ENCODE results near the gene CHN2.

Gene CHN2

GRCh38 chr7:29445736-29446135 lies 251.2 kb downstream of the CHN2 start:
- DNase-seq, result no peak

GRCh38 chr7:29447828-29448227 lies 253.3 kb downstream of the CHN2 start:
- DNase-seq, result no peak

GRCh38 chr7:29449569-29450260 lies 255.1 kb downstream of the CHN2 start:
- DNase-seq, result no peak

GRCh38 chr7:29453021-29453420 lies 258.4 kb downstream of the CHN2 start:
- no peak for DNase-seq

GRCh38 chr7:29454464-29454863 lies 259.9 kb downstream of the CHN2 start:
- no peak for DNase-seq

- no peak for DNase-seq
Observed at GRCh38 chr7:29454899-29455451, 260.4 kb downstream of the CHN2 start.

- DNase-seq, result no peak
Observed at GRCh38 chr7:29457141-29457561, 262.6 kb downstream of the CHN2 start.

- DNase-seq, result no peak
Observed at GRCh38 chr7:29457565-29458011, 263.0 kb downstream of the CHN2 start.

- DNase-seq, result no peak
Observed at GRCh38 chr7:29458933-29459332, 264.4 kb downstream of the CHN2 start.

- DNase-seq, result no peak
Observed at GRCh38 chr7:29459589-29459988, 265.0 kb downstream of the CHN2 start.

GRCh38 chr7:29461996-29462395 lies 267.4 kb downstream of the CHN2 start:
- no peak for DNase-seq

- no peak for DNase-seq
Observed at GRCh38 chr7:29463504-29464158, 269.1 kb downstream of the CHN2 start.

GRCh38 chr7:29464753-29465152 lies 270.2 kb downstream of the CHN2 start:
- no peak for DNase-seq

GRCh38 chr7:29467193-29467926 lies 272.8 kb downstream of the CHN2 start:
- DNase-seq, result no peak

- DNase-seq, result no peak
Observed at GRCh38 chr7:29468196-29468595, 273.6 kb downstream of the CHN2 start.

GRCh38 chr7:29469281-29469680 lies 274.7 kb downstream of the CHN2 start:
- DNase-seq, result no peak

- DNase-seq, result no peak
Observed at GRCh38 chr7:29469976-29470557, 275.5 kb downstream of the CHN2 start.

GRCh38 chr7:29471444-29472138 lies 277.0 kb downstream of the CHN2 start:
- DNase-seq, result no peak

- DNase-seq, result no peak
Observed at GRCh38 chr7:29476916-29477315, 282.3 kb downstream of the CHN2 start.

GRCh38 chr7:29478226-29478625 lies 283.7 kb downstream of the CHN2 start:
- DNase-seq, result no peak

- no peak for DNase-seq
Observed at GRCh38 chr7:29478687-29479240, 284.2 kb downstream of the CHN2 start.

Measured in stimulated activated CD4-positive, alpha-beta T cell treated with anti-CD3 and anti-CD28 coated beads, Interleukin-4, amount 100 ng/mL, for 4 hours (primary cell).